Neural progenitor cell (in vitro differentiated cells): ENCODE data around the gene TRAPPC2L. TPM values are rescaled to one million over a fixed set of nuclear protein-coding genes. Genes with fewer than 3 reads are reported as not detected.

Source experiments
- DNase-seq: peaks from one replicate; pipeline ENCODE4 v3.0.0-alpha.2; 2016; ENCODE audit warnings: low spot score
- H2AFZ ChIP-seq: fragments of 200-600 bp; sonication (generic); replicated peaks from 2 replicates; pipeline ENCODE4 v1.6.1; 2016; ENCODE audit warnings: antibody characterized with exemption
- H3F3A ChIP-seq: fragments of 200-600 bp; sonication (generic); 2 replicates; pipeline ENCODE4 v1.6.1; 2016; ENCODE audit warnings: antibody characterized with exemption, low read depth
- H3K27ac ChIP-seq: fragments of 200-600 bp; sonication (generic); 2 replicates; pipeline ENCODE4 v1.5.1; 2016; ENCODE audit warnings: mild to moderate bottlenecking
- H3K27me3 ChIP-seq: fragments of 200-600 bp; sonication (generic); 2 replicates; pipeline ENCODE4 v1.6.1; 2016; ENCODE audit warnings: mild to moderate bottlenecking, moderate library complexity
- H3K36me3 ChIP-seq: fragments of 200-600 bp; sonication (generic); 2 replicates; pipeline ENCODE4 v1.5.1; 2016
- H3K4me1 ChIP-seq: fragments of 200-600 bp; sonication (generic); 2 replicates; pipeline ENCODE4 v1.6.1; 2016; ENCODE audit warnings: mixed run types
- H3K4me2 ChIP-seq: fragments of 200-600 bp; sonication (generic); 2 replicates; pipeline ENCODE4 v1.6.1; 2016
- H3K4me3 ChIP-seq: fragments of 200-600 bp; sonication (generic); 2 replicates; pipeline ENCODE4 v1.5.1; 2016
- H3K79me2 ChIP-seq: fragments of 200-600 bp; sonication (generic); 2 replicates; pipeline ENCODE4 v1.6.1; 2016; ENCODE audit warnings: low read depth
- H3K9ac ChIP-seq: fragments of 200-600 bp; sonication (generic); 2 replicates; pipeline ENCODE4 v1.6.1; 2016
- H3K9me3 ChIP-seq: fragments of 200-600 bp; sonication (generic); 2 replicates; pipeline ENCODE4 v1.5.1; 2016; ENCODE audit warnings: low read depth
- H4K20me1 ChIP-seq: fragments of 200-600 bp; sonication (generic); 2 replicates; pipeline ENCODE4 v1.6.1; 2016; ENCODE audit warnings: low read depth
- H3K27ac Mint-ChIP-seq: 3 replicates; pipeline ENCODE4 v1.8.0; 2021; ENCODE audit warnings: mixed read lengths
- H3K27me3 Mint-ChIP-seq: 2 replicates; pipeline ENCODE4 v1.8.0; 2022; ENCODE audit warnings: low read depth, mild to moderate bottlenecking, inconsistent platforms, moderate library complexity, mixed read lengths; ENCODE audit not compliant: insufficient read depth
- H3K36me3 Mint-ChIP-seq: 3 replicates; pipeline ENCODE4 v1.8.0; 2021; ENCODE audit warnings: mixed read lengths
- H3K4me1 Mint-ChIP-seq: 3 replicates; pipeline ENCODE4 v1.8.0; 2021; ENCODE audit warnings: mixed read lengths
- H3K4me3 Mint-ChIP-seq: 3 replicates; pipeline ENCODE4 v1.8.0; 2021; ENCODE audit warnings: mild to moderate bottlenecking, moderate library complexity, mixed read lengths
- H3K9me3 Mint-ChIP-seq: 3 replicates; pipeline ENCODE4 v1.8.0; 2020; ENCODE audit warnings: mixed read lengths
- CTCF ChIP-seq: fragments of 200-600 bp; sonication (generic); IDR thresholded peaks from 2 replicates; pipeline ENCODE4 v1.5.1; 2017; ENCODE audit warnings: antibody characterized with exemption, mild to moderate bottlenecking
- EZH2 ChIP-seq: fragments of 200-600 bp; sonication (generic); IDR thresholded peaks from 2 replicates; pipeline ENCODE4 v1.6.1; 2017; ENCODE audit warnings: antibody characterized with exemption, mild to moderate bottlenecking, moderate library complexity
- EZH2phosphoT487 ChIP-seq: fragments of 200-600 bp; sonication (generic); IDR thresholded peaks from 2 replicates; pipeline ENCODE4 v1.6.1; 2017; ENCODE audit warnings: antibody characterized with exemption
- total RNA-seq: library from RNA; depleted of rRNA; stranded (reverse); fragments of >200 nt; gene quantifications from 2 replicates; pipeline ENCODE4 v1.2.3, GENCODE V29; 2015; ENCODE audit warnings: low replicate concordance

TRAPPC2L gene
- total RNA-seq, 1 donor from 2014 or later = 31.8 TPM

- Histone ChIP-seq H3K9me3 (no peaks in the 10 kb centered on the region), H3K27ac (no peak overlapping the region), H3K27me3 (no peaks in the 10 kb centered on the region), H3F3A (no peaks in the 10 kb centered on the region), H3K4me1 (no peaks in the 10 kb centered on the region), H3K36me3 (no peaks in the 10 kb centered on the region), H3K79me2 (no peaks in the 10 kb centered on the region), H3K9ac (no peak overlapping the region), H4K20me1 (no peaks in the 10 kb centered on the region), H3K4me3 (no peak overlapping the region), H3K4me2 (no peak overlapping the region), H2AFZ (no peak overlapping the region)
- Mint-ChIP-seq H3K4me3 (no peak overlapping the region), H3K27me3 (peaks cover 5% of the 10 kb centered on the region), H3K36me3 (peaks cover 1% of the 10 kb centered on the region), H3K27ac (no peak overlapping the region), H3K4me1 (no peaks in the 10 kb centered on the region), H3K9me3 (no peaks in the 10 kb centered on the region)
- TF ChIP-seq CTCF (no peak), EZH2phosphoT487 (no peak), EZH2 (no peak)
- DNase-seq = no peak
These were observed 29.2 kb upstream of the TRAPPC2L start for GRCh38 chr16:88827727-88828126.

DNA sequence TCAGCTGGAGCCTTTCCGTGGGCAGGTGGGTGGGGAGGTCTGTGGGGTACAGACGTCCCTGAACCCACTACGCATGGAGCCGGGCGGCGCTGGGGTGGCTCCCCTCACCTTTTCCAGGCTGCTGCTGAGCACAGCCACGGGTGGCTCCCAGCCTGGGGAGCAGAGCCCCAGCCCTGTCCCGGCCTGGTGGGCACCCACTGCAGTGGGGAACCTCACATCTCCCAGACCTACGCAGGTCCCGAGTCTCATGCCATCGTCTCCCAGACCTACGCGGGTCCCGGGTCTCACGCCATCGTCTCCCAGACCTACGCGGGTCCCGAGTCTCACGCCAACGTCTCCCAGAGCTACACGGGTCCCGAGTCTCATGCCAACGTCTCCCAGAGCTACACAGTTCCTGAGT is 28.2 kb upstream of the TRAPPC2L start:
- no peaks in the 10 kb centered on the region for H4K20me1 ChIP-seq
- no peaks in the 10 kb centered on the region for H3K9me3 ChIP-seq
- no peak overlapping the region for H3K4me2 ChIP-seq
- TF ChIP-seq EZH2 (no peak), CTCF (no peak), EZH2phosphoT487 (no peak)
- H3K36me3 ChIP-seq = no peaks in the 10 kb centered on the region
- no peak overlapping the region for H3K4me3 ChIP-seq
- H3K36me3 Mint-ChIP-seq = no peaks in the 10 kb centered on the region
- H2AFZ ChIP-seq = no peak overlapping the region
- H3K4me3 Mint-ChIP-seq = no peak overlapping the region
- no peak overlapping the region for H3K27ac ChIP-seq
- H3K9ac ChIP-seq = no peak overlapping the region
- H3K27me3 ChIP-seq = no peaks in the 10 kb centered on the region
- no peak overlapping the region for H3K27ac Mint-ChIP-seq
- no peaks in the 10 kb centered on the region for H3F3A ChIP-seq
- H3K79me2 ChIP-seq = no peaks in the 10 kb centered on the region
- H3K4me1 ChIP-seq = no peaks in the 10 kb centered on the region
- DNase-seq = no peak
- H3K4me1 Mint-ChIP-seq = no peaks in the 10 kb centered on the region
- peaks cover 5% of the 10 kb centered on the region for H3K27me3 Mint-ChIP-seq
- H3K9me3 Mint-ChIP-seq = no peaks in the 10 kb centered on the region

GRCh38 chr16:88830258-88830657 is 26.7 kb upstream of the TRAPPC2L start:
- no peaks in the 10 kb centered on the region for H3K4me1 Mint-ChIP-seq
- H3K9ac ChIP-seq = no peak overlapping the region
- H3K4me3 Mint-ChIP-seq = no peak overlapping the region

More at GRCh38 chr16:88830258-88830657, 26.7 kb upstream of the TRAPPC2L start:
- Mint-ChIP-seq H3K36me3 (no peaks in the 10 kb centered on the region), H3K9me3 (no peaks in the 10 kb centered on the region), H3K27me3 (peaks cover 5% of the 10 kb centered on the region), H3K27ac (peak overlapping the region; percentile 33)
- H3K36me3 ChIP-seq = no peaks in the 10 kb centered on the region
- H3K27me3 ChIP-seq = no peaks in the 10 kb centered on the region
- no peak for DNase-seq
- no peak overlapping the region for H2AFZ ChIP-seq
- H3K4me3 ChIP-seq = no peak overlapping the region
- no peaks in the 10 kb centered on the region for H3F3A ChIP-seq
- H3K27ac ChIP-seq = no peak overlapping the region
- H3K4me2 ChIP-seq = no peak overlapping the region
- no peaks in the 10 kb centered on the region for H3K4me1 ChIP-seq
- H3K9me3 ChIP-seq = no peaks in the 10 kb centered on the region
- H4K20me1 ChIP-seq = no peaks in the 10 kb centered on the region
- no peaks in the 10 kb centered on the region for H3K79me2 ChIP-seq
- no peak for TF ChIP-seq EZH2
- no peak for TF ChIP-seq EZH2phosphoT487
- TF ChIP-seq CTCF = no peak
